Stimulated activated CD8-positive, alpha-beta memory T cell treated with anti-CD3 and anti-CD28 coated beads, Interleukin-12 subunit alpha, Interleukin-12 subunit beta, amount 100 ng/mL, for 1 hour (primary cell): ENCODE data around the gene KDM4B.
"Not testable (repeated sequence)": the region's sequence is repeated elsewhere in the genome, so short reads cannot be mapped to it uniquely, and the experiment has no call there.

Source experiments
- DNase-seq: peaks from one replicate; pipeline ENCODE4 v3.0.0-alpha.2; 2020; ENCODE audit warnings: low read depth

The KDM4B gene

DNA sequence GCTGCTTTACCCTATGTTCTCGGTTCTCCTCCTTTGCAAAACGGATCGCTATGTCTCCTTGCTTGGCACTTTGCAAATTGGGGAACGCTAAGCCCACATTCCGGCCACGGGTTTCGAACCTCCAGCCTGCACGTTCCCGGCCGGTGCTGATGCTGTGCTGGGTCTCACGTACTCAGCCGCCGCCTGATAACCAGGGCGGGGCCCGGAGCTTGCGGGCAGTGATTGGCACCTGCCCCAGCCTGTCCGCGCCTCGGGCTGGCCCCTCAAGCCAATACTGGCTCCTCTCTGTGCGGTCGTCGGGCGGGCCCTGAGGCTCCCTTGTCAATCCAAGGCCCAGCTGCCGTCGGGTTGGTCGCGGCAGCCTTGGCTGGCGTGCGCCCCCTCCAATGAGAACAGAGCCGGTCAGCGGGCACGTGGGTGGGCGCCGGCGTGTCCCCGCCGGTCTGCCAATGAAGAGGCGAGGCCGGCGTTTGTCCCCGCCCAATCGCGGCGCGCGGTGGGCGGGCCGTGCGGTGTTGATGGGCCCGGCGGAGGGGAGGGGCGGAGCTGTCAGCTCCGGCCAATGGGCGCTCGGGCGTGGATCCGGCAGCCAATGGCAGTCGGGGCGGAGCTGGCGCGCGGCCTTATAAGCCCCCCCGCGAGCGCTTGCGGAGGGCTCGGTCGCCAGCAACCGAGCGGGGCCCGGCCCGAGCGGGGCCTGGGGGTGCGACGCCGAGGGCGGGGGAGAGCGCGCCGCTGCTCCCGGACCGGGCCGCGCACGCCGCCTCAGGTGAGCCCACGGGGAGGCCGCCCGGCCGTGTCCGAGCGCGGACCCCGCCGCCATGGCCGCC lies at the start of gene KDM4B:
KDM4B (plus strand) TSS at position 652 of the 830 bp plus-strand sequence. CDS start 63,778 bp downstream, outside the sequence.
- DNase-seq = peak; percentile 95

DNA sequence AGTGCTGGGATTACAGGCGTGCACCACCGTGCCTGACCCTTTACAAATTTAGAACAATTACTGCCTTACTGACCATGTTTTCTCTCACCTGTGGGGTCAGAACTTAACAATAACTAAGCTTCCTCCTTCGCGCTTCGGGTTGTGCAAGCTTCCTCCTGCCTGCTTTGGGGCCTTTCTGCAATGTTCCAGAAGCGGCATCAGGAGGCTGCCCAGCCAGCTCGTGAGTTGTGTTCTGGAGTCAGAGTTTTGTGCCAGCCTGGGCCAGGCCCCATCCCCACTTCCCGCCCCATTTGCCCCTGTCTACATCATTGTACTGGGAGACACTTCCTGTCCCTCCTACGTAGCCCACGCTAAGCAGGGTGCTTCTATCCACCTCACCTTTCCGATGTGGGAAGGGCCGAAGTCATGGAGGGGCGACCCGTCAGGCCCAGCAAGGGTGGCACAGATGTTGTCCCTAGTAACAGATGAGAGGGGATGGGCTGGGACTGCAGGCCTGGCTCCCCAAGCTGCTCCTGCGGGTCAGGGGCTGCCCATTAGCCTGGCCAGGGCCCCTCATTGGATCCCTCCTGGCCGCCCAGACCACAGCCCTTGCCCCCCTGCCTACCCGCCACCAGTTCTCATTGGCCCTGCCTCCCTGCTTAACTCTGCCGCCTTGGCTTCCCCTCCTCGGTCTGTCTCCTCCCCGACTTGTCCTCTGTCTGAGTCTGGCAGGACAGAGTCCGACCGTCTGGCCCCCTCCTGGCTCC lies 46.2 kb upstream of the KDM4B start:
- no peak for DNase-seq

DNA sequence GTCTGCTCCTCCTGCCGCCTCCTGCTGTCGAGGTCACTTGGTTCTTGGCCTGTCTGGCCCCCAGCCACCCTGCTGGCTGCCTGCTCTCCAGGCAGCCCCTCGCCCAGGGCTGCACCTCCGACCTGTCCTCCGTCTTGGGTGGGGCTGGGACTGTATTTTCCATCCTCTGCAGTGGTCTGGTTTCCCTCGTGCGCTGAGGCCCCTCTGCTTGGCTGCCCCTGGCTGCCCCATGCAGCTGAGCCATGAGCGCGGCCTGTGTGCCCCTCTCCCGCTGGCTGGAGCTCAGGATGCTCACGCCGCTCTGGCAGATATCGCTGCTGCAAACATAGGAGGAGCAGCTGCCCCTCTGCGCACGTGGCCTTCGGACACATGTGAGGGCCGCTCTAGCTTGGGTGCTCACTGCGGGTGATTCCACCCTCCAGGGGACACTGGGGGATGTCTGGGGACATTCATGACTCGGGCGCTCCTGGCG lies 45.6 kb upstream of the KDM4B start:
- DNase-seq = no peak

- no peak for DNase-seq
Observed at GRCh38 chr19:4929186-4929585, 39.7 kb upstream of the KDM4B start.

DNA sequence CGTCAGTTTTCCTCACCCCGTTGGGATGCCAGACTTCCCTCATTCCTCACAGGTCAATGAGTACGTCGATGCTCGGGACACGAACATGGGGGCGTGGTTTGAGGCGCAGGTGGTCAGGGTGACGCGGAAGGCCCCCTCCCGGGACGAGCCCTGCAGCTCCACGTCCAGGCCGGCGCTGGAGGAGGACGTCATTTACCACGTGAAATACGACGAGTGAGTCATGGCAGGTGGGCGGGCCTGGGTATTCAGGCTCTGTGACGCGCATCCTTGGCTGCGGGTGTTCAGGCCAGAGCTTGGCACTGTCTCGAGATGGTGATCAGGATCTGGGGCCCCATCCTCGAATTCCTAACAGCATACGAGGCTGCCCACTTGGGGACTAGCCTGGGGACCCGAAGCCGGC lies 38.2 kb upstream of the KDM4B start:
- DNase-seq = no peak

DNA sequence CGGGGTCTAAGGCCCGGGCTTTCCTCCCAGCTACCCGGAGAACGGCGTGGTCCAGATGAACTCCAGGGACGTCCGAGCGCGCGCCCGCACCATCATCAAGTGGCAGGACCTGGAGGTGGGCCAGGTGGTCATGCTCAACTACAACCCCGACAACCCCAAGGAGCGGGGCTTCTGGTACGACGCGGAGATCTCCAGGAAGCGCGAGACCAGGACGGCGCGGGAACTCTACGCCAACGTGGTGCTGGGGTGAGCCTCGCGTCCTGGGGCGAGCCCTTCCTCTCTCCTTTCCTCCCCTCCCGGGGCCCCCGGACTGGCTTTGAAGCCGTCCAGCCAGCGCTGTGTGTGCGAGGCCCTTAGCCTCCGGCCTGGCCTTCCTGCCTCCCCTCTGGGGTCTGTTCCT lies 36.2 kb upstream of the KDM4B start:
- DNase-seq = no peak

DNA sequence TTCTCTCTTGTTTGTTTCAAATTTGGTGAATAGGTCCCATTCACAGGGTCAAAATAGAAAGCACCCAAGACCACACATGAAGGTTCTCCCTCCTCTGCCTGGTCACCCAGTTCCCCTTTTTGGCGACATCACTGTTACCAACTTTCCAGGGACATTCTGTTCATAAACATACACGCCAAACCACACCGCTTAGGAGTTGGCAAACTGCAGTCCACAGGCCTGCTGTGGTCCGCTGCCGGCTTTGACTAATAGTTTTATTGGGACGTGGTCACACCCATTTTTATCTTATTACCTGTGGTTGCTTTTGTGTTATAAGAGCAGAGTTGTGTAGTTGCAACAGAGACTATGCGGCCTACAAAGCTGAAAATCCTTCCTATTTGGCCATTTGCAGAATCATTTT lies 35.4 kb upstream of the KDM4B start:
- DNase-seq = no peak

- DNase-seq = no peak
Observed at GRCh38 chr19:4935444-4935843, 33.5 kb upstream of the KDM4B start.

- DNase-seq = no peak
Observed at GRCh38 chr19:4937060-4937459, 31.9 kb upstream of the KDM4B start.

- DNase-seq = not testable (repeated sequence)
Observed at GRCh38 chr19:4938461-4938860, 30.5 kb upstream of the KDM4B start.

GRCh38 chr19:4939466-4939865 lies 29.4 kb upstream of the KDM4B start:
- DNase-seq = no peak

GRCh38 chr19:4941638-4942169 lies 27.2 kb upstream of the KDM4B start:
- DNase-seq = not testable (repeated sequence)

- not testable (repeated sequence) for DNase-seq
Observed at GRCh38 chr19:4950650-4951049, 18.3 kb upstream of the KDM4B start.

GRCh38 chr19:4951656-4952055 lies 17.3 kb upstream of the KDM4B start:
- DNase-seq = no peak

DNA sequence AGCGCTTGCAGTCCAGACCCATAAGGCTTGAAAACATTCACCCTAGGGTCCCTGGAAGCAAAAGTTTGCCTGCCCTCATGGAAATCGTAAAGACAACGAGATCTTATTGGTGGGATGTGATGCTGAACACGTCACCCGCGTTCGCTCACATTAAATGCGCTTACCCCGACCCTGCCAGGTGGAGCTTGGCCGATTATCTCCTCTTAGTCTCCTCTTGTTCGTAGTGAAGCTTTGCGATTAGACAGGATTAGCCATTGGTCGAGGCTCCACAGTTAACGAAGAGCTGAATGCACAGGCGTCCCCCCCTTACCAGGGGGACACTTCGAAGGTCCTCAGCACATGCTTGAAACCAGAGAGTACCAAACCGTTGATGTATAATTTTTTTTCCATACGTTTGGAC lies 16.0 kb upstream of the KDM4B start:
- no peak for DNase-seq

DNA sequence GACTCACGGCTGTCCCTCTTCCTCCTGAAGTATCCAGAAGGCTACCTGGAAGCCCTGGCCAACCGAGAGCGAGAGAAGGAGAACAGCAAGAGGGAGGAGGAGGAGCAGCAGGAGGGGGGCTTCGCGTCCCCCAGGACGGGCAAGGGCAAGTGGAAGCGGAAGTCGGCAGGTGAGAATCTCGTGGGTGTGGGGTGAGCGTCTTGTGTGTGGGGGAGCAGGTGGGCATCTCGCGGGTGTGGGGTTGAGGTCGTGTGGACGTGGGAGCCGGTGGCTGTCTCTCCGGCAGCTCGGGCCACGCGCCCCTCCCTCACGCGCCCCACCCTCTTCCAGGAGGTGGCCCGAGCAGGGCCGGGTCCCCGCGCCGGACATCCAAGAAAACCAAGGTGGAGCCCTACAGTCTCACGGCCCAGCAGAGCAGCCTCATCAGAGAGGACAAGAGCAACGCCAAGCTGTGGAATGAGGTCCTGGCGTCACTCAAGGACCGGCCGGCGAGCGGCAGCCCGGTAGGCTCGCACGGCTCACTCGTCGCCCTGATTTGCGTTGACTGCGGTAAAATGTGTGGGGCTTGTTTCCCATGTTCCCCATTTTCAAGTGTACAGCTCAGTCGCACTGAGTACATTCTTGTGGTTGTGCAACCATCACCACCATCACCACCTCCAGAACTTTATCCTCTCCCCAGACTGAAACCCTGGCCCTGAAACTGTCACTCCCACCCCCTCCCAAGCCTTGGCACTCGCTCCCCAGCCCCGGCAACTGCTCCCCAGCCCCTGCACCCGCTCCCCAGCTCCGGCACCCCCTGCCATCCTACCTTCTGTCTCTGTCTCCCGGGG lies 14.4 kb upstream of the KDM4B start:
- not testable (repeated sequence) for DNase-seq

DNA sequence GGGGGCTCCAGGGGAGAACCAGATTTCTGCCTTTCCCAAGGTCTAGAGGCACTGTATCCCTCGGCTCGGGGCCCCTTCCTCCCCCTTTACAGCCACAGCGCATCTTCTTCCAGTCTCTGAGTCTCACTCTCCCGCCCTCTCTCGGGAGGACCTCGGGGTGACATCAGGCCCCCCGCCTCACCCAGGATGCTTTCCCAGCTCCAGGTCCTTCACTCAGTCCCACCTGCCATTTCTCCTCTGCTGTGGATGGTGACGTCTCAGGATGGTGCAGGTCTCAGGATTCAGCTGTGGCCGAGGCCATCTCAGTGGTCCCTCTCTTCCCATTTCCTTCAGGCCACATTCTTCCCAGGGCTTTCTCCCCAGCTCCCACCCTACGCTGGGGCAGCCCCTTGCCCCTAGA lies 13.6 kb upstream of the KDM4B start:
- DNase-seq = no peak

DNA sequence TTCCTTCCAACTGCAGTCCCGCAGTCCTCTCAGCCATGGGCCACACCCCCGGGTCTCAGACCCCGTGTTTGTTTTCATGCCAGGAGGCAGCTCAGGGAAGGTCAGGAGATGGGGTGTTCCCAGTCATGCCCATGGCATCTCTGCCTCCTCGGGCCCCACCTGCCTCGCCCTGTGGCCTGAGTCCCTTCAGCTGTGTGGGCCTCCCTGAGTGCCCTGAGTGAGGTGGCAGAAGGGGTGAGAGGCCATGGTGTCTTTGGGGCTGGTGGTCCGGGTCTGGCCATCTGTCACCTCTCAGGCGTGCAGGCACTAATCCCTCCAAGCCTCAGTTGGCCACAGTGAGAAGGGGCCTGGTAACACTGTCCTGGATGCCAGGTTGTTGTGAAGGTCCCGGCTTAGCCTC lies 10.9 kb upstream of the KDM4B start:
- no peak for DNase-seq

DNA sequence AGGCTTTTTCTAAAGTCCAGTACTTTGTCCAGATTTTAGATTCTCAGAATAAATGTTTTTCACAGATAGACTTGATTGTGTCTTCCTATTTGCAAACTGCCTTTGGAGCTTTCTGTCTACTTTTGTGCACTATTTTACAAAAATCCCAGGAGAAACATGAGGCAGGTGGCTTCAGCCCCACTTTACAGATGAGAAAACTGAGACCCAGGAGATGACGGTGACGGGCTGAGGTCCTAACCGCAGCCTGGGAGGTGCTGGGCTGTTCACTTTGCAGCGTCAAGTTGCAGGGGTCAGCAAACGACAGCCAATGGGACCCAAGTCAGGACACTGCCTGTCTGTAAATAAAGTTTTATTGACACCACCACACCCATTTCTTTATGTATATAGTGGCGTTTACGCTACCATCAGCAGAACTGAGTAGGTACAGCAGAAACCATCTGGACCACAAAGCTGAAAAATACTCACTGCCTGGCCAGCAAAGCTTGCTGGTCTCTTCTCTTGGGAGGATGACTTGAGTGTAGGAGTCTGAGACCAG lies 6.8 kb upstream of the KDM4B start:
- DNase-seq = no peak

DNA sequence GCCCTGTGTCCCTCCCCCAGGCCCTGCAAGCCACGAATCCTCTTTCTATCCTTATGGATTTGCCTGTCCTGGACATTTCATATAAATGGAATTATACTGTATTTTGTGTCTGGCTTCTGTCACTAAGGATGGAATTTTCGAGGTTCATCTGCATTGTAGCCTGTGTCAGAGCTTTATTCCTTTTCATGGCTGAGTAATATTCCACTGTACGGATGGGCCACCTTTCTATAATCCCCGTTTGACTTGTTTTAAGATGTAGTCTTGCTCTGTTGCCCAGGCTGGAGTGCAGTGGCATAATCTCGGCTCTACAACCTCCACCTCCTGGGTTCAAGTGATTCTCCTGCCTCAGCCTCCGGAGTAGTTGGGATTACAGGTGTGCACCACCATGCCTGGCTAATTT lies 3.9 kb upstream of the KDM4B start:
- no peak for DNase-seq

DNA sequence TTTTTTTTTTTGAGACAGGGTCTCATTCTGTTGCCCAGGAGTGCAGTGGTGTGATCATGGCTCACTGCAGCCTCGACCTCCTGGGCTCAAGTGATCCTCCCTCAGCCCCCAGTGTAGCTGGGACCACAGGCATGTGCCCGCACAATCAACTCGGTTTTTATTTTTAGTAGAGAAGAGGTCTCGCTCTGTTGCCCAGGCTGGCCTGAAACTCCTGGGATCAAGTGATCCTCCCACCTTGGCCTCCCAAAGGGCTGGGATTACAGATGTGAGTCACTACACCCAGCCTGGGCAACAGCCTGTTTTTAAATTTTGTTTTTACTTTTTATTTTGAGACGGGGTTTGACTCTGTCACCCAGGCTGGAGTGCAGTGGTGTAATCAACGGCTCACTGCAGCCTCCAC lies 2.3 kb upstream of the KDM4B start:
- DNase-seq = no peak
